GM21367 (cell line): ENCODE results near the gene PALD1.

Experiments
- ATAC-seq: cut with Tn5 transposase; IDR thresholded peaks from one replicate; pipeline ENCODE4 v1.9.1; 2021; ENCODE audit not compliant: unreplicated experiment

The PALD1 gene

GRCh38 chr10:70478191-70479164 lies at the start of gene PALD1:
PALD1 (plus strand) TSS chr10:70478767; CDS start chr10:70525952, 47,185 bp downstream.
- ATAC-seq = no peak

GRCh38 chr10:70430493-70431445 lies 47.8 kb upstream of the PALD1 start:
- no peak for ATAC-seq

- ATAC-seq = no peak
These were observed 46.5 kb upstream of the PALD1 start for GRCh38 chr10:70432101-70432500.

GRCh38 chr10:70432561-70433263 lies 45.9 kb upstream of the PALD1 start:
- ATAC-seq = no peak

GRCh38 chr10:70433581-70434280 lies 44.8 kb upstream of the PALD1 start:
- no peak for ATAC-seq

- ATAC-seq = no peak
These were observed 43.1 kb upstream of the PALD1 start for GRCh38 chr10:70435241-70436085.

- ATAC-seq = no peak
These were observed 40.8 kb upstream of the PALD1 start for GRCh38 chr10:70437721-70438120.

- no peak for ATAC-seq
These were observed 38.0 kb upstream of the PALD1 start for GRCh38 chr10:70440296-70441160.

- no peak for ATAC-seq
These were observed 37.2 kb upstream of the PALD1 start, which contains the start of gene NODAL for GRCh38 chr10:70441161-70441894. NODAL (minus strand) TSS chr10:70441681; CDS start chr10:70441667, 14 bp downstream.

GRCh38 chr10:70441895-70442309 lies 36.7 kb upstream of the PALD1 start:
- no peak for ATAC-seq

GRCh38 chr10:70442332-70442988 lies 36.1 kb upstream of the PALD1 start:
- no peak for ATAC-seq

- ATAC-seq = no peak
These were observed 33.8 kb upstream of the PALD1 start for GRCh38 chr10:70444744-70445143.

GRCh38 chr10:70445718-70446657 lies 32.6 kb upstream of the PALD1 start:
- no peak for ATAC-seq

- no peak for ATAC-seq
These were observed 30.3 kb upstream of the PALD1 start for GRCh38 chr10:70448236-70448635.

- no peak for ATAC-seq
These were observed 23.3 kb upstream of the PALD1 start for GRCh38 chr10:70455213-70455630.

- ATAC-seq = no peak
These were observed 22.4 kb upstream of the PALD1 start for GRCh38 chr10:70456164-70456563.
